HG03066 (cell line): Measurements from ENCODE around the gene SUB1.
"Not testable (repeated sequence)": the region's sequence is repeated elsewhere in the genome, so short reads cannot be mapped to it uniquely, and the experiment has no call there.

Experiments
- ATAC-seq: cut with Tn5 transposase; IDR thresholded peaks from one replicate; pipeline ENCODE4 v1.9.1; 2021; ENCODE audit warnings: low read depth; ENCODE audit not compliant: unreplicated experiment

The SUB1 gene

GRCh38 chr5:32585446-32586275 is at the start of gene SUB1:
Gene SUB1, plus strand, starts transcription at chr5:32585557. Its CDS starts 2,956 bp downstream, at chr5:32588513.
- ATAC-seq, result peak; percentile 43

GRCh38 chr5:32536246-32536645 is 49.1 kb upstream of the SUB1 start:
- ATAC-seq, result no peak

GRCh38 chr5:32537437-32538029 is 47.8 kb upstream of the SUB1 start:
- ATAC-seq, result peak; percentile 13

- peak; percentile 65 for ATAC-seq
Measured at GRCh38 chr5:32538031-32538547, 47.3 kb upstream of the SUB1 start.

GRCh38 chr5:32539981-32540845 is 45.1 kb upstream of the SUB1 start:
- no peak for ATAC-seq

- ATAC-seq, result no peak
Measured at GRCh38 chr5:32541241-32541640, 44.1 kb upstream of the SUB1 start.

GRCh38 chr5:32542216-32543059 is 42.9 kb upstream of the SUB1 start:
- ATAC-seq, result peak; percentile 65

GRCh38 chr5:32543291-32543690 is 42.1 kb upstream of the SUB1 start:
- no peak for ATAC-seq

GRCh38 chr5:32545102-32545800 is 40.1 kb upstream of the SUB1 start:
- no peak for ATAC-seq

- no peak for ATAC-seq
Measured at GRCh38 chr5:32551194-32551593, 34.2 kb upstream of the SUB1 start.

- no peak for ATAC-seq
Measured at GRCh38 chr5:32551865-32552264, 33.5 kb upstream of the SUB1 start.

- not testable (repeated sequence) for ATAC-seq
Measured at GRCh38 chr5:32552491-32552890, 32.9 kb upstream of the SUB1 start.

- ATAC-seq, result no peak
Measured at GRCh38 chr5:32552936-32553335, 32.4 kb upstream of the SUB1 start.

- ATAC-seq, result not testable (repeated sequence)
Measured at GRCh38 chr5:32554181-32554780, 31.1 kb upstream of the SUB1 start.

GRCh38 chr5:32556543-32556942 is 28.8 kb upstream of the SUB1 start:
- ATAC-seq, result not testable (repeated sequence)

- ATAC-seq, result no peak
Measured at GRCh38 chr5:32559411-32559810, 25.9 kb upstream of the SUB1 start.

- ATAC-seq, result no peak
Measured at GRCh38 chr5:32559921-32560320, 25.4 kb upstream of the SUB1 start.

GRCh38 chr5:32562056-32562455 is 23.3 kb upstream of the SUB1 start:
- no peak for ATAC-seq

- ATAC-seq, result no peak
Measured at GRCh38 chr5:32562843-32563242, 22.5 kb upstream of the SUB1 start.
